ENCODE measurements around the gene PHB1. TPM values are rescaled to one million over a fixed set of nuclear protein-coding genes. Genes with fewer than 3 reads are reported as not detected.

The PHB1 gene
- total RNA-seq = 100 to 1,000 TPM; 227 to 263 TPM
- polyA plus RNA-seq (2013, experiment 1 of 2) = 109 TPM
- 101 TPM for polyA plus RNA-seq (2013, experiment 2 of 2)
- long read RNA-seq, experiment 1, transcript PHB-201 (7 exons, 1,832 nt) = major isoform, 73 of 126 reads
- long read RNA-seq, experiment 1, partial matches to known transcripts = 29 of 126 reads
- long read RNA-seq, experiment 1, other reads (novel, unspliced or antisense) = 14 of 126 reads
- long read RNA-seq, experiment 2, transcript PHB-201 (7 exons, 1,832 nt) = major isoform, 266 of 316 reads
- long read RNA-seq, experiment 2, transcript PHB-214 (8 exons, 1,952 nt) = minor isoform, 9 of 316 reads
- long read RNA-seq, experiment 2, transcript PHB-215 (7 exons, 1,908 nt) = minor isoform, 15 of 316 reads
- long read RNA-seq, experiment 2, partial matches to known transcripts = 11 of 316 reads
- long read RNA-seq, experiment 2, other reads (novel, unspliced or antisense) = 15 of 316 reads
- long read RNA-seq, experiment 3, transcript PHB-214 (8 exons, 1,952 nt) = minor isoform, 22 of 651 reads
- long read RNA-seq, experiment 3, transcript PHB-201 (7 exons, 1,832 nt) = major isoform, 565 of 651 reads
- long read RNA-seq, experiment 3, transcript PHB-215 (7 exons, 1,908 nt) = minor isoform, 21 of 651 reads
- long read RNA-seq, experiment 3, partial matches to known transcripts = 26 of 651 reads
- long read RNA-seq, experiment 3, other reads (novel, unspliced or antisense) = 16 of 651 reads
- long read RNA-seq, experiment 4, transcript PHB-215 (7 exons, 1,908 nt) = minor isoform, 22 of 962 reads
- long read RNA-seq, experiment 4, transcript PHB-201 (7 exons, 1,832 nt) = major isoform, 886 of 962 reads
- long read RNA-seq, experiment 4, transcript PHB-214 (8 exons, 1,952 nt) = minor isoform, 22 of 962 reads
- long read RNA-seq, experiment 4, partial matches to known transcripts = 18 of 962 reads
- long read RNA-seq, experiment 4, other reads (novel, unspliced or antisense) = 14 of 962 reads

- Mint-ChIP-seq H3K9me3 (peaks cover 11% of the 10 kb centered on the region), H3K27ac (peak within 1 kb of the TSS; percentile 98), H3K36me3 (ENCODE audit: low read depth) (peaks cover 26% of the 10 kb centered on the region), H3K27me3 (ENCODE audit: insufficient read depth) (no peaks in the 10 kb centered on the region), H3K4me1 (peaks cover 4% of the 10 kb centered on the region), H3K4me3 (peak within 1 kb of the TSS; percentile 98)
- H3K27me3 ChIP-seq (ENCODE audit: control insufficient read depth, insufficient read depth, low read length, poor library complexity, severe bottlenecking) = no peaks in the 10 kb centered on the region
- no peak for TF ChIP-seq CTCF (conservative IDR thresholded peaks at IDR 0.05)
- no peak within 1 kb of the TSS for H3K27ac ChIP-seq (ENCODE audit: low read depth, low read length)
- no peaks in the 10 kb centered on the region for H3K9me3 ChIP-seq (ENCODE audit: control insufficient read depth, low read length)
- peak within 1 kb of the TSS; percentile 94 for H3K4me3 ChIP-seq (ENCODE audit: low read length)
- H3K4me1 ChIP-seq (ENCODE audit: control insufficient read depth, insufficient read depth, low read length) = peaks cover 2% of the 10 kb centered on the region
- H3K9ac ChIP-seq (ENCODE audit: extremely low read depth, low read length, poor library complexity, severe bottlenecking) = peak within 1 kb of the TSS; percentile 64
- WGBS, 2 experiments (ENCODE audit: insufficient coverage in 1 of 2, insufficient read length in 1 of 2) = 2 to 3% methylated on average over 9 to 30 of the region's 30 CpGs
- peak; percentile 100 for DNase-seq
- H3K36me3 ChIP-seq (ENCODE audit: control insufficient read depth, insufficient read depth, low read length) = peaks cover 29% of the 10 kb centered on the region
Observed at GRCh38 chr17:49414622-49415350, at the start of gene PHB1. Gene PHB1 (minus strand): TSS chr17:49414882. CDS start chr17:49413264, 1,618 bp downstream.

GRCh38 chr17:49464049-49464448 lies 49.4 kb upstream of the PHB1 start:
- Mint-ChIP-seq H3K9me3 (peaks cover 9% of the 10 kb centered on the region), H3K27ac (no peak overlapping the region), H3K4me1 (peaks cover 11% of the 10 kb centered on the region), H3K27me3 (ENCODE audit: insufficient read depth) (peaks cover 44% of the 10 kb centered on the region), H3K4me3 (no peak overlapping the region), H3K36me3 (ENCODE audit: low read depth) (no peaks in the 10 kb centered on the region)
- H3K9me3 ChIP-seq (ENCODE audit: control insufficient read depth, low read length) = peaks cover 10% of the 10 kb centered on the region
- no peak for TF ChIP-seq CTCF (conservative IDR thresholded peaks at IDR 0.05)
- peaks cover 7% of the 10 kb centered on the region for H3K4me1 ChIP-seq (ENCODE audit: control insufficient read depth, insufficient read depth, low read length)
- no peak overlapping the region for H3K9ac ChIP-seq (ENCODE audit: extremely low read depth, low read length, poor library complexity, severe bottlenecking)
- 40 to 74% methylated on average over 2 of the region's 2 CpGs for WGBS, 2 experiments (ENCODE audit: insufficient coverage in 1 of 2, insufficient read length in 1 of 2)
- no peak overlapping the region for H3K4me3 ChIP-seq (ENCODE audit: low read length)
- DNase-seq = no peak
- H3K27me3 ChIP-seq (ENCODE audit: control insufficient read depth, insufficient read depth, low read length, poor library complexity, severe bottlenecking) = peaks cover 29% of the 10 kb centered on the region
- H3K36me3 ChIP-seq (ENCODE audit: control insufficient read depth, insufficient read depth, low read length) = no peaks in the 10 kb centered on the region
- H3K27ac ChIP-seq (ENCODE audit: low read depth, low read length) = no peak overlapping the region

GRCh38 chr17:49461580-49461979 lies 46.9 kb upstream of the PHB1 start:
- Mint-ChIP-seq H3K9me3 (peaks cover 9% of the 10 kb centered on the region), H3K4me1 (peaks cover 17% of the 10 kb centered on the region), H3K4me3 (no peak overlapping the region), H3K27me3 (ENCODE audit: insufficient read depth) (peaks cover 42% of the 10 kb centered on the region), H3K27ac (no peak overlapping the region), H3K36me3 (ENCODE audit: low read depth) (no peaks in the 10 kb centered on the region)
- Histone ChIP-seq H3K9me3 (ENCODE audit: control insufficient read depth, low read length) (peaks cover 10% of the 10 kb centered on the region), H3K27me3 (ENCODE audit: control insufficient read depth, insufficient read depth, low read length, poor library complexity, severe bottlenecking) (peaks cover 20% of the 10 kb centered on the region), H3K9ac (ENCODE audit: extremely low read depth, low read length, poor library complexity, severe bottlenecking) (no peak overlapping the region), H3K4me1 (ENCODE audit: control insufficient read depth, insufficient read depth, low read length) (peaks cover 7% of the 10 kb centered on the region), H3K36me3 (ENCODE audit: control insufficient read depth, insufficient read depth, low read length) (no peaks in the 10 kb centered on the region), H3K4me3 (ENCODE audit: low read length) (no peak overlapping the region), H3K27ac (ENCODE audit: low read depth, low read length) (no peak overlapping the region)
- no peak for TF ChIP-seq CTCF (conservative IDR thresholded peaks at IDR 0.05)
- WGBS, 2 experiments (ENCODE audit: insufficient coverage in 1 of 2, insufficient read length in 1 of 2) = 98 to 100% methylated on average over 1 to 2 of the region's 2 CpGs
- DNase-seq = no peak

All from endodermal cell (in vitro differentiated cells).